Measurements from ENCODE around the gene PRR5.

GRCh38 chr22:44707752-44708151, 5.7 kb downstream of the PRR5 start:
- no peak for TF ChIP-seq CTCF (IDR thresholded peaks at IDR 0.05 in 2 of 3, conservative IDR thresholded peaks at IDR 0.05 in 1 of 3; ENCODE audit: borderline replicate concordance in 1 of 3, insufficient read depth in 1 of 3, low read depth in 2 of 3, low read length in 2 of 3)
- TF ChIP-seq MAX (IDR thresholded peaks at IDR 0.05), result no peak
- TF ChIP-seq POLR2A (IDR thresholded peaks at IDR 0.05; ENCODE audit: borderline replicate concordance, extremely low read depth, insufficient read depth, insufficient read length), result no peak
- TF ChIP-seq REST (IDR thresholded peaks at IDR 0.05; ENCODE audit: low read depth), result no peak
- no peak for TF ChIP-seq POLR2AphosphoS5 (IDR thresholded peaks at IDR 0.05; ENCODE audit: low read depth, low read length)
- no peak for TF ChIP-seq RAD21 (IDR thresholded peaks at IDR 0.05; ENCODE audit: low read depth)
- TF ChIP-seq YY1 (IDR thresholded peaks at IDR 0.05; ENCODE audit: extremely low read depth, insufficient replicate concordance, low read depth, low read length), result no peak
